HG03354 (cell line): ENCODE data around the gene PRKG1.

ENCODE experiments used
- ATAC-seq: cut with Tn5 transposase; IDR thresholded peaks from one replicate; pipeline ENCODE4 v1.9.1; 2021; ENCODE audit warnings: mild to moderate bottlenecking; ENCODE audit not compliant: unreplicated experiment, poor library complexity, severe bottlenecking

Gene PRKG1

DNA sequence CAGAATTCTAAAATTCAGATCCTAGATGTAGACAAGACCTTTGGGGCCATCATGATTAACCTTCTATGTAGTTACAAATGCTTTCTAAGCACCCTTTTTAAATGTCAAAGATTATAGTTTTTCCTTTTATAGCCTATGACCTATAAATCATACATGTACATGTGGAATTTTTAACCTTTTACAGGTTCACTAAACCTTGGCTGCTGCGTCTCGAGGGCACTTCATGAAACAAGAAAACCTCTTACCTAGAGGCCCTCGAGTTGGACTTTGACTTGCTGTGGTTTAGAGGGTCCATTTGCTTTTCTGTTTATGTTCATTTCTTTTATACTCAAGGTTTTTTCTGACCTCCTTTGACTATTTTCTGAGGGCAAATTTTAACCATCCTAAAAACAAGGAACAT lies 323.0 kb downstream of the PRKG1 start:
- ATAC-seq, result no peak

GRCh38 chr10:51397695-51398094 lies 323.4 kb downstream of the PRKG1 start:
- ATAC-seq, result no peak

- no peak for ATAC-seq
Observed at GRCh38 chr10:51399840-51400239, 325.6 kb downstream of the PRKG1 start.

DNA sequence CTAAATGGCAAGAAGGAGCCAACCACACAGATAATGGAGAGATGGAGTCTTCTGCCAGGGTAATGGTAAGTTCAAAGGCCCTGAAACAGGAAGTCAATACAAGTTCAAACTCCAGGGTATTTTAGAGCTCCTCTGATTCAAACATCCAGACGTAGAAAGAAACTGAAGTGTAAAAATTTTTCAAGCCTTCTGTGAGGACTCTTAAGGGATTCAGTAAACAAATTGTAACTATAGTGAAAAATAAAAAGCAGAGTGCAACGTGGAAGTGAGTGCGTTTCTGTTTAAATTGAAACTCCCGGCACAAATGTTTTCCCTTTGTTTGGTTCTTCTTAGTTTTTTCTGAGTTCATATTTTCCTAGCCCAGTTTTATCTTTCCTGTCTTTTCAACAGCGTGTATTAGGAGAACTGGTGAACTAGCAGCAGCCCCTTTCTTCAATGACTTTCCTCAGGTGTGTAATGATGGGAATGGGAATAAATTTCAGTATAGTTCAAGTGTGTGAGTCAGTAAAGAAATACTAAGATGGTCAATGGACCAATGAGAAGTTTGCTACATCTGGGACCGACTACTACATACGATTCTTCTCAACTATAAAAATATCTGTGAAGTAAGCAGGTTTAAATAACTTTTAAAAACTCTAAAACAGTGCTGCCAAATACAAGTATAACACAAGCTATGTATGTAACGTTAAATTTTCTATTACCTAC lies 326.3 kb downstream of the PRKG1 start:
- no peak for ATAC-seq

DNA sequence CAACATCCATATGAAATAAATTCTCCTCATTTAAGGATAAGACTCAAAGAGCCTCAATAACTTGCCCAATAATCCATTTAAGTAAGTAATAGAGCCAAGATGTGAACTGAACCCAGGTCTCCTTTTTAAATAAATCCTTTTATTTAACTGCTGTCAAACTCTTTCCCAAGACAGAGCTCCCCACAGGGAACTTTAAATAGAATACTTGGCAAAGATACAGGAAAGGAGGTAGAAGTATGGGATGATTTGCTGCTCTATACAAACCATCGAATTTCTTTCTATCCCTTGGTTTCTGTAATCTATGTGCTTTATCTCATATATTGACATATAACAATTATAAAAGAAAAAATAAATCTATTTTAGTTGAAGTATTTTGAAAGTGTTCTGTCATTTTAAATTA lies 329.2 kb downstream of the PRKG1 start:
- no peak for ATAC-seq

DNA sequence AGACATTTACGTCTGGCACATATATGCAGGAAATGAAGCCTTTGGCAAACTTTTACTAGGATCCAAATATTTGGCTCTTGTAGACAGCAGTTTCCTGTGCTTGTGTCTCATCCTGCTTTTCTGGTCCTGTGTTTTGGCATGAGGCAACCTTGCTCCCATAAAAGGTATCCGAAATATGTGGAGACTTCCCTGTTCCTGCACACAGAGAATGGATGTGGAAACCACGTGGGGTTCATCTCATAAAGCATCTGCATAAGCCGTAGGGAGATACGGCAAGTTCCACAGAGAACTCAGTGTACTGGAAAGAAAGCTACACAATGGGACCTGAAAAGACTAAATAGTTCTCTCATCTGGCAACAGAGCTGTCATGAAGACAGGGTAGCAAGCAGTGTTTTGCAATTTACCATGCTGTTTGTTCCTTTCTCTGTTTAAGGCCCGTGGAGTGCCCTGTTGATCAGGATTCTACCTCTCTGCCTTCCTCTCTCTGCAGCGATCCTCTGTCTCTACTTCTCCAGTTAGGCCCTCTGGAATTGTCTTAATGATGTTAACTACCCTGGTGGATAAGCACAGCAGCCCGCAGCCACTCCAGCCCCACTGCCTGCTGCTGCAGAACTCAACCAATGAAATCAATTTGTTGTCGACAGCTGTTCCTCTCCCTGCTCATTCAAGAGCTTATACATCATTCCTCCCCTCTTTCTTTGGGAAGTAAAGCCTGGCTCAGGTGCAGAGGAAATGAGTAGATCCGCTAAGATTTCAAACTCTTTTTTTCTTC lies 331.5 kb downstream of the PRKG1 start:
- ATAC-seq, result no peak

DNA sequence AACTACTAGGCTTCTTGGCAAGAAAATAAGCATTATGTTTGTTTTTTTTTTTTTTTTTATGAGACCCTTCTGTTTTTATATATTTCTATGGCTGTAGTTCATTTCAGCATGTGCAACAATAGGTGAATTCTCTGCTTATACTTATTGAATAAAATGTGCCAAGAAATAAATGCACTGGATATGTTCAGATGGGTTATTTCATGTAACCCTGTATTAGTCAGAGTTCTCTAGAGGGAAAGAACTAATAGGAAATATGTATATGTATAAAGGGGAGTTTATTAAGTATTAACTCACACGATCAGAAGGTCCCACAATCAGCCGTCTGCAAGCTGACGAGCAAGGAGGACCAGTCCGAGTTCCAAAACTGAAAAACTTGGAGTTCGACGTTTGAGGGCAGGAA lies 332.3 kb downstream of the PRKG1 start:
- ATAC-seq, result no peak

DNA sequence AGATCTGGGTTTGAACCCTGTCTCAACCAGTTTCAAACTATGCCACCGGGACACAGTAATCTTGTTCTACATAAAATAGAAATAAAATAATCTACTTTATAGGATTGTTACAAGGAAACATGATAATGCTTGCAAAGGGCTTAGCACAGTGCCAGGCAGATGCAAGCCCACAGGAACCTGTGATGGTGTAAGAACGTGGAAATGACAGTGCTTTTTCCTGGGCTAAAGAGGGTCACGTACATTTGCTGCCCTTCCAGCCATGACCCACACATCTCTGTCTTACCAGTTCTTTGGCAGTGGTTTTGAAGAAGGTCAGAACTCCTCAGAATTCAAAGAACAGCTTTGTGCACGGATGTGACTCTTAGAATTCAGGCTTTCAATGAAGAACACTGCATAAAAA lies 342.2 kb downstream of the PRKG1 start:
- no peak for ATAC-seq

GRCh38 chr10:51419196-51420093 lies 345.2 kb downstream of the PRKG1 start:
- no peak for ATAC-seq

- ATAC-seq, result no peak
Observed at GRCh38 chr10:51421853-51422252, 347.6 kb downstream of the PRKG1 start.

DNA sequence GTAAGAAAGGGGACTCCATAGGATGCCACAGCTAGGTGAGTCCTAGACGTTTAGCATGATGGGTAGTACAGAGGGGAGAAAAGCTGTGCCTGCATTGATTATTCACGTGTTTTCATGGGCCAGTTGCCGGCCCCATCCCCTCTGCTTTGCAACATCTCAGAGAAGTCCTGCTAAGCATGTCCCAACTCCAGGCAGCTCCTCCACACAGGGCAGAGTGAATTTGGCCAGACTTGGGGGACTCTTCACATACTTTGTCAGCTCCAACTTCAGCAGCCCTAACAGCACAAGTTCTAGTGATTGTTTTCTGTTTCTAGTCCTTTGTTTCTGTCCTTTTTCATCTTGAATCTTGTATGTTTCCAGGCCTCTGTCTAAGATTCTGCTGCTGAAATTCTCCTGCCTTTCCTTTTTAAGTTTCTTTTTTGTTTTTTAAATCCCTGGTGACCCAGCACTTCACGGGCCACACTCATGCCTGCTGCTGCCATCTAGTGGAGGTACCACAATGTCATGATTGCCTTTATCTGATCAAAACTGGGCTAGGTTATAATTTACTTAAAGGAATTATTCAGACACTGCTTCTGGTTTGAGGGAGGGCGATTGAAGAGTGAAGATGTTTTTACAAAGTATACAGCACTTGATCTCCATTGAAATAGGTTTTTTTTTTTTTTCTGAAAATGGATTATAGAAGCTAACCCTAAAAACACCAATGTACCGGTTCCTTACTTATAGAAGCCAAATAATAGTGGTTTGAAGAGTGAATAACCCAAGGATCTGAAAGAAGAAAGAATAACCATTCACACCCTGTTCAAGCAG lies 348.2 kb downstream of the PRKG1 start:
- peak; percentile 85 for ATAC-seq

- ATAC-seq, result no peak
Observed at GRCh38 chr10:51423121-51423452, 348.8 kb downstream of the PRKG1 start.

DNA sequence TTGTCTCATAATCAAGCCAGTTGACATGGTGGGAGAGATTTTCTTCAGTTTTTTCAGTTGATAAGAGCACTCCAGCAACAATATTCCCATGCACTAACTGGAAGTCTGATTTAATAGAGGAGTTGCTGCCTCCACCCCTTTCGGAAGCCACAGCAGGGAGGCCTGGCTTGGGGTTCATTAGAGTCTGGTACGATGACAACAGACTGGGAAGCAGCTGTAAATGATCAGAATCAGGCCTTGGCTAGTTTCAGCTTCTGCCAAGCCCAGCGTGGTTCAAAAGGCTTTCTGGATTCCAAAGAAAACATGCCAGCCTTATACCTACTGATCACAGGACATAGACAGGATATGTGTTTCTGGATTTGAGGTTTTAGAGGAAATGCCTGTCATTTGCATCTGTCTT lies 351.1 kb downstream of the PRKG1 start:
- no peak for ATAC-seq

DNA sequence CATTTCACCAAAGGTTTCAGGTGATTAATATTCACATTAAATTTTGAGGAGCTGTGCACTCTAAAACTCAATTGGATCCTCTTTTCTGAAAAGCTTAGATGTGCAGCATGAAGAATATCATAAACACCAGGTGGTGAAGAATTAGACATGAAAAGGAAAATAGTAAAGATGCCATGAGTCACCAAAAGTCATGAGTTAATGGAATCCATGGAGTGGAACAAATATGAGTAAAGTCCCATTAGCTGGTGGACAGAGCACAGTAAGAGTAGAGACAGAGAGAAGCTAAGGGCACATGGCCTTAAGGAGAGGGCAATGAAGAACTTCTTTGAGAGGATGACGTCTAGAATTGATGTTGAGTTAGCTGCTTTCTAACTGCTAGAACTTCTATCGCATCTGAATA lies 353.5 kb downstream of the PRKG1 start:
- no peak for ATAC-seq

DNA sequence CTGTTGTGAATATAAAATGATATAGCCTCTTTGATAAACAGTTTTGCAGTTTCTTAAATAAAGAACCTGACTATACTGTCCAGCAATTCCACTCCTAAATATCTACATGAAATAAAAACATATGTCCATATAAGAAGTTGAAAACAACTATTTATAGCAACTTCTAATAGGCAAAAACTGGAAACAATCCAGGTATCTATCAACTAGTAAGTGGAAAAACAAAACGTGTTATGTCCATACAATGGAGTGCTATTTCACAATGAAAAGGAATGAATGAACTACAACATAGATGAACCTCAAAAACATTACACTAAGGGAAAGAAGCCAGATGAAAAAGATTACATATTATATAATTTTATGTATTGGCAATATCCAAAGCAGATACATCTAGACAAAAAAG lies 356.2 kb downstream of the PRKG1 start:
- no peak for ATAC-seq

GRCh38 chr10:51433949-51434475 lies 359.7 kb downstream of the PRKG1 start:
- ATAC-seq, result no peak

GRCh38 chr10:51436805-51437204 lies 362.5 kb downstream of the PRKG1 start:
- no peak for ATAC-seq

GRCh38 chr10:51439645-51440044 lies 365.4 kb downstream of the PRKG1 start:
- no peak for ATAC-seq

- ATAC-seq, result no peak
Observed at GRCh38 chr10:51445588-51445987, 371.3 kb downstream of the PRKG1 start.

GRCh38 chr10:51447119-51447518 lies 372.8 kb downstream of the PRKG1 start:
- no peak for ATAC-seq
